ENCODE data around the gene ARPC1B.
"Not testable (repeated sequence)": the region's sequence is repeated elsewhere in the genome, so short reads cannot be mapped to it uniquely, and the experiment has no call there.

Gene ARPC1B

DNA sequence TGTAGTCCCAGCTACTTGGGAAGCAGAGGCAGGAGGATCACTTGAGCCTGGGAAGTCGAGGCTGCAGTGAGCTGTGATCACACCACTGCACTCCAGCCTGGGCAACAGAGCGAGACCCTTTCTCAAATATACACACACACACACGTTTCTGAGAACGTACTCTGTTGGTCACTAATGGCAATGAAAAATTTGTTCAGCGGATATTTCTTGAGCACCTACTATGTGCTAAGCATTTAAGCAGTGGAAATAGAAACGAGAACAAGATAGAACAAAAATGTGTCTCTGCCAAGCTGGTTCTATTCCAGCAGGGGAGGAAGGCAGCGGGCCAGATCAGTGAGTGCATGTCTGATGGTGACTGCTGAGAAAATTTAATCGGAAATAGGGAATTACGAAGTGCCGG, 8.7 kb downstream of the ARPC1B start:
- H3K27me3 ChIP-seq = no peaks in the 10 kb centered on the region

GRCh38 chr7:99383791-99384370, 9.4 kb downstream of the ARPC1B start:
- peak overlapping the region in 5 of 11 experiments; percentile 75 to 97 (median 81); a peak in 9 of 22 replicates for H3K4me2 ChIP-seq
- peaks cover 31 to 74% (median 61%) of the 10 kb centered on the region in 10 experiments for H3K4me1 ChIP-seq
- H3K4me3 ChIP-seq = no peak overlapping the region; a peak in 1 of 20 replicates
- peak overlapping the region in 8 of 11 experiments; percentile 9 to 67 (median 32); a peak in 6 of 22 replicates for H3K9ac ChIP-seq
- no peak for TF ChIP-seq Cebpa-rat (IDR thresholded peaks at IDR 0.05)
- H3K36me3 ChIP-seq = peaks cover 41 to 82% (median 72%) of the 10 kb centered on the region in 11 experiments
- peak overlapping the region in 7 of 11 experiments; percentile 5 to 35 (median 20); a peak in 8 of 22 replicates for H3K27ac ChIP-seq
- H3K27me3 ChIP-seq = no peaks in the 10 kb centered on the region
- H3K9me3 ChIP-seq (replicated peaks in 1 of 11) = no peaks in the 10 kb centered on the region
- H4K20me1 ChIP-seq = peaks cover 49 to 91% (median 81%) of the 10 kb centered on the region in 11 experiments

More for the DNA sequence above, 8.7 kb downstream of the ARPC1B start:
- Histone ChIP-seq H3K4me2 (peak overlapping the region in 4 of 11 experiments; percentile 76 to 97 (median 88); a peak in 8 of 22 replicates), H3K36me3 (peaks cover 38 to 79% (median 69%) of the 10 kb centered on the region in 11 experiments), H4K20me1 (peaks cover 49 to 91% (median 79%) of the 10 kb centered on the region in 11 experiments), H3K9me3 (replicated peaks in 1 of 11) (no peaks in the 10 kb centered on the region), H3K4me1 (peaks cover 37 to 81% (median 68%) of the 10 kb centered on the region in 10 experiments), H3K27ac (peak overlapping the region in 6 of 11 experiments; percentile 1 to 35 (median 12); a peak in 5 of 22 replicates), H3K9ac (peak overlapping the region in 2 of 11 experiments; percentile 11 to 45; a peak in 4 of 22 replicates), H3K4me3 (no peak overlapping the region; a peak in 1 of 20 replicates)
- TF ChIP-seq Cebpa-rat (IDR thresholded peaks at IDR 0.05) = no peak

DNA sequence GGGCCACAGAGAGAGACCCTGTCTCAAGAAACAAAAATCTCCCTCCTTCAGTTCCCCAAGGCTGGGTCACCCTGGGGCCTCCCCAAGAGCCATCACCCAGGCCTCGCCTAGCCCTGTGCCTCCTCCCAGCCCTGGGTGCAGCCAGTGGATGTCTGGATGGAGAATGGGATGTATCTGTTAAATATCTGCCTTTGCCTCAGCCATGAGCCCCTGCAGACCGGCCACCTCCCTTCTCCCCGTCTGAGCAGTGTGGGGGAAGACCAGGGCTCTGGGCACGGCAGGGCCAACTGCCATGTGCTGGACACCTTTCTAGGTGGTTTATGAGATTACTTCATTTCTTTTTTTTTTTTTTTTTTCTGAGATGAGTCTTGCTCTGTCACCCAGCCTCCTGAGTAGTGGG, 10.0 kb downstream of the ARPC1B start:
- peak overlapping the region in 6 of 11 experiments; percentile 5 to 35 (median 16); a peak in 9 of 22 replicates for H3K27ac ChIP-seq
- peaks cover 42 to 92% (median 87%) of the 10 kb centered on the region in 11 experiments for H4K20me1 ChIP-seq
- peaks cover 48 to 89% (median 79%) of the 10 kb centered on the region in 11 experiments for H3K36me3 ChIP-seq
- no peak for TF ChIP-seq Cebpa-rat (IDR thresholded peaks at IDR 0.05)
- no peak overlapping the region for H3K4me3 ChIP-seq
- H3K9ac ChIP-seq = peak overlapping the region in 9 of 11 experiments; percentile 9 to 67 (median 32); a peak in 8 of 22 replicates
- no peaks in the 10 kb centered on the region for H3K9me3 ChIP-seq (replicated peaks in 1 of 11)
- H3K27me3 ChIP-seq = no peaks in the 10 kb centered on the region
- peak overlapping the region in 5 of 11 experiments; percentile 75 to 97 (median 81); a peak in 10 of 22 replicates for H3K4me2 ChIP-seq
- peaks cover 24 to 72% (median 55%) of the 10 kb centered on the region in 10 experiments for H3K4me1 ChIP-seq

GRCh38 chr7:99385564-99385963, 11.0 kb downstream of the ARPC1B start:
- Histone ChIP-seq H3K4me2 (peak overlapping the region in 8 of 11 experiments; percentile 15 to 97 (median 70); a peak in 13 of 22 replicates), H3K4me3 (0 out of 20 replicates have a peak overlapping the region, but pooled peaks of 1 of the 10 experiments have one; percentile 15), H3K9me3 (replicated peaks in 1 of 11) (no peaks in the 10 kb centered on the region), H4K20me1 (peaks cover 37 to 100% (median 97%) of the 10 kb centered on the region in 11 experiments), H3K9ac (peak overlapping the region in 8 of 11 experiments; percentile 29 to 73 (median 58); a peak in 14 of 22 replicates), H3K27ac (peak overlapping the region in 10 of 11 experiments; percentile 21 to 72 (median 54); a peak in 19 of 22 replicates), H3K4me1 (peaks cover 14 to 76% (median 47%) of the 10 kb centered on the region in 10 experiments), H3K27me3 (no peaks in the 10 kb centered on the region), H3K36me3 (peaks cover 58 to 99% (median 89%) of the 10 kb centered on the region in 11 experiments)
- TF ChIP-seq Cebpa-rat (IDR thresholded peaks at IDR 0.05) = no peak

GRCh38 chr7:99386584-99387238, 12.2 kb downstream of the ARPC1B start:
- Histone ChIP-seq H3K27me3 (no peaks in the 10 kb centered on the region), H3K9ac (0 out of 22 replicates have a peak overlapping the region, but pooled peaks of 2 of the 11 experiments have one; percentile 9 to 18), H3K27ac (peak overlapping the region in 3 of 11 experiments; percentile 21 to 72 (median 35); a peak in 5 of 22 replicates), H3K9me3 (replicated peaks in 1 of 11) (no peaks in the 10 kb centered on the region), H4K20me1 (peaks cover 33 to 100% (median 97%) of the 10 kb centered on the region in 11 experiments), H3K36me3 (peaks cover 65 to 99% (median 92%) of the 10 kb centered on the region in 11 experiments), H3K4me3 (no peak overlapping the region), H3K4me1 (peaks cover 2 to 76% (median 42%) of the 10 kb centered on the region in 10 experiments), H3K4me2 (no peak overlapping the region)
- no peak for TF ChIP-seq Cebpa-rat (IDR thresholded peaks at IDR 0.05)

GRCh38 chr7:99387239-99387635, 12.7 kb downstream of the ARPC1B start:
- H3K4me3 ChIP-seq; H3K9me3 ChIP-seq (replicated peaks in 1 of 11); H3K9ac ChIP-seq; H3K4me2 ChIP-seq; H3K27ac ChIP-seq; H3K27me3 ChIP-seq: not testable (repeated sequence)
- Histone ChIP-seq H3K36me3 (peaks cover 66 to 99% (median 92%) of the 10 kb centered on the region in 11 experiments), H4K20me1 (peaks cover 35 to 100% (median 97%) of the 10 kb centered on the region in 11 experiments), H3K4me1 (peaks cover 4 to 76% (median 42%) of the 10 kb centered on the region in 10 experiments)
- peak in 2 of 11 experiments; percentile 55 to 63; a peak in 2 of 22 replicates for TF ChIP-seq Cebpa-rat (IDR thresholded peaks at IDR 0.05)

DNA sequence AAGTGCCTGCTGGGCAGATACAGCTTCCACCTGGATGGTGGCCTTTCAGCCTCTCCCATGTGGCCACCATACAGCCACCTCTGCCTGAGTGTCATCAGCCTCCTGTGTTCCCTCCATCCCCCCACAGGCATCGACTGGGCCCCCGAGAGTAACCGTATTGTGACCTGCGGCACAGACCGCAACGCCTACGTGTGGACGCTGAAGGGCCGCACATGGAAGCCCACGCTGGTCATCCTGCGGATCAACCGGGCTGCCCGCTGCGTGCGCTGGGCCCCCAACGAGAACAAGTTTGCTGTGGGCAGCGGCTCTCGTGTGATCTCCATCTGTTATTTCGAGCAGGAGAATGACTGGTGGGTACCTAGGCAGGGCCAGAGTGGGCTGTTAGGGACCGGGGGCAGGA, 13.4 kb downstream of the ARPC1B start:
- Histone ChIP-seq H4K20me1 (peaks cover 37 to 100% (median 97%) of the 10 kb centered on the region in 11 experiments), H3K36me3 (peaks cover 66 to 99% (median 90%) of the 10 kb centered on the region in 11 experiments), H3K9me3 (replicated peaks in 1 of 11) (no peaks in the 10 kb centered on the region), H3K27ac (no peak overlapping the region), H3K4me3 (no peak overlapping the region), H3K27me3 (no peaks in the 10 kb centered on the region), H3K4me1 (peaks cover 8 to 76% (median 46%) of the 10 kb centered on the region in 10 experiments), H3K4me2 (no peak overlapping the region), H3K9ac (no peak overlapping the region)
- no peak for TF ChIP-seq Cebpa-rat (IDR thresholded peaks at IDR 0.05)

GRCh38 chr7:99389772-99390171, 15.2 kb downstream of the ARPC1B start:
- TF ChIP-seq Cebpa-rat (IDR thresholded peaks at IDR 0.05) = no peak
- peaks cover 75 to 98% (median 92%) of the 10 kb centered on the region in 11 experiments for H3K36me3 ChIP-seq
- no peak overlapping the region for H3K4me3 ChIP-seq
- no peaks in the 10 kb centered on the region for H3K9me3 ChIP-seq (replicated peaks in 1 of 11)
- peak overlapping the region in 2 of 11 experiments; percentile 88 to 91; a peak in 1 of 22 replicates for H3K4me2 ChIP-seq
- H3K4me1 ChIP-seq = peaks cover 20 to 70% (median 40%) of the 10 kb centered on the region in 10 experiments
- peak overlapping the region in 1 of 11 experiments; percentile 43; a peak in 1 of 22 replicates for H3K9ac ChIP-seq
- H3K27ac ChIP-seq = no peak overlapping the region
- no peaks in the 10 kb centered on the region for H3K27me3 ChIP-seq
- peaks cover 39 to 100% (median 97%) of the 10 kb centered on the region in 11 experiments for H4K20me1 ChIP-seq

Data from BLaER1 treated with 17β-estradiol and CSF1 and Interleukin-3, amounts not matched to agents 10 nM and 100 nM (cell line).